GM18526 (cell line): ENCODE data around the gene ROPN1L.

Source experiments
- POLR2A ChIP-seq: IDR thresholded peaks from 3 replicates; pipeline ENCODE4 v1.6.1; 2011; ENCODE audit not compliant: insufficient read length; ENCODE audit errors: extremely low read depth

Gene ROPN1L

GRCh38 chr5:10493884-10494283 lies 52.2 kb downstream of the ROPN1L start:
- TF ChIP-seq POLR2A, result no peak

GRCh38 chr5:10497554-10497953 lies 55.9 kb downstream of the ROPN1L start:
- TF ChIP-seq POLR2A, result no peak

- TF ChIP-seq POLR2A, result no peak
These were observed 56.7 kb downstream of the ROPN1L start for GRCh38 chr5:10498350-10498749.

GRCh38 chr5:10499066-10499465 lies 57.4 kb downstream of the ROPN1L start:
- TF ChIP-seq POLR2A, result no peak

DNA sequence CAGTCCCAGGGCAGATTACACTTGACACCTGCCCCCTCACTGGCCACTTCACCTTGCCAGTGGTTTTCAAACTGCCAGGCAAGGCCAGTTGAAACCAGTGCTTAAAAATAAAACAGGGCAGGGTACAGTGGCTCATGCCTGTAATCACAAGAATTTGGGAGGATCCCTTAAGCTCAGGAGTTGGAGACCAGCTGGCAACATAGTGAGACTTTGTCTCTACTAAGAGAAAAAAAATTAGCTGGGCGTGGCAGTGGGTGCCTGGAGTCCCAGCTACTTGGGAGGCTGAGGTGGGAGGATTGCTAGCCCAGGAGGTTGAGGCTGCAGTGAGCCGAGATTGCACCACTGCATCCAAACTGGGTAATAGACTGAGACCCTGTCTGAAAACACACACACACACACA lies 58.1 kb downstream of the ROPN1L start:
- no peak for TF ChIP-seq POLR2A

- no peak for TF ChIP-seq POLR2A
These were observed 59.0 kb downstream of the ROPN1L start for GRCh38 chr5:10500669-10501068.

GRCh38 chr5:10501554-10502075 lies 59.9 kb downstream of the ROPN1L start:
- no peak for TF ChIP-seq POLR2A

DNA sequence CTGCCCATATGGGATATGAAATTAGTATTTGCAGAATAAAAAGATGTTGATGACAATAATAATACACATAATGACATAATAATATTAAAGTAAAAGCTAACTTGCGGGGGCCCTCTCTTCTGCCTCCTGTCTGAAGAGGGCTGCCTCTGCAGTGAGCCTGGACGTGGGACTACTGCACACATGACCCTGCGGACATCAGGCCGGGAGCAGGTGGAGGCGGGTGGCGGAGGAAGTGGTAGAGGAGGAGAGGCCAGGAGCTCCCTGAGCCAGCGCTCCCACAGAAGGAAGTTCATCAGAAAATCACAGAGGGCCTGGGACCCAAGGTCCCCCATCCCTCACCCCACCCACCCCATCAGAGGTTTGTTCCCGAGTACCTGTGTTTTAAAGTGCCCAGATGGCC lies 60.5 kb downstream of the ROPN1L start:
- no peak for TF ChIP-seq POLR2A

GRCh38 chr5:10502578-10502977 lies 60.9 kb downstream of the ROPN1L start:
- no peak for TF ChIP-seq POLR2A

- no peak for TF ChIP-seq POLR2A
These were observed 61.6 kb downstream of the ROPN1L start for GRCh38 chr5:10503321-10503720.

DNA sequence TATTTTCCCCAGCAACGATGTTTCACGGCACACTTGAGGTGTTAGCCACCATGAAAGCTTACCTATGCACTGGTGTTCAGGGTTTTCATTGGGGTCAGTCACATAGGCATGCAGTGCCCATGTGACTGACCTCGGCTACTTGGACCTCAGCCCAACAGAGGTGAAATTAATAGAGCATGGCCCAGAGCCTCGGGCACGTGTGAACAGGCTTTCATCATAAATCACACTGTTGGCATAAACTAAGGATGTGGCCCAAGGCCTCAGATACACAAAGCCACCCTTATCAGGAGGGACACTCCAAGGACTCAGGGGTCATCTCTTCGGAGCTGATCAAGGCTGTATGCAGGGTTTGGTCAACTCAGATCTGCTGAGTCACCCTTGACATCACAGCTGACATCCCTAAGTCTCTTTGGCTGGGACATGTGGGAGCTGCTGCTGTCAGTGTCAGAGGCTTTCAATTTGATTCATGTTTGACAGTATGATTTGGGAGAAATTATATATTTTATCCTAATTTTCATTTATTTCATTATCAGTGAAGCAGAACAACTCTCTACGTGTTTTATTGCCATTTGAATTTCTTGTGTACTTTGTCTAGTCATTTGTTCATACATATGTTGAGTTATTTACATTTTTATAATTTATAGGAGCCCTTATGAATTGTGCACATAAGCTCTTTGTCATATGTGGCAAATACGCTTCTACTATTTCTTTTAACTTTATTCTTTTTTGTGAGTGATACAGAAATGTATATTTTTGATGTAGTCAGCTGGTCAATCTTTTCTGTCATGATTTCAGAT lies 62.5 kb downstream of the ROPN1L start:
- no peak for TF ChIP-seq POLR2A

- TF ChIP-seq POLR2A, result no peak
These were observed 63.9 kb downstream of the ROPN1L start for GRCh38 chr5:10505517-10506095.

DNA sequence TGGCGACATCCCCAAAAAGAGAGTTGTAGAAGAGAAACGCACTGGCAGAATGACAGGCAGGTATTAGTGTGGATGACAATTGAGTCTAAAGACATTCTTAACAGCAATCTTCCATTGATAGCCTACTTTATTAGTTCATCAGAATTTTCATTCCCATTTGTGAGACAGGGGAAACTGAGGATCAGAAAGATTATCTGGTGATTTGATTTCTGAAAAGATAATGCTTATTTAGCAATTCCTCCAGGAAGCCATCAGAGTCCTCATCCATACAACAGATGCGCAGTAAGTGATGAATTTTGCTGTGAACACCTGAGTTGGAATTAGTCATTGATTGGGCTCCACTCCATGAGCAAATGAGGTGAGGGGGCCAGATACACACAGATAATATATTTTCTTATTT lies 64.9 kb downstream of the ROPN1L start:
- no peak for TF ChIP-seq POLR2A

DNA sequence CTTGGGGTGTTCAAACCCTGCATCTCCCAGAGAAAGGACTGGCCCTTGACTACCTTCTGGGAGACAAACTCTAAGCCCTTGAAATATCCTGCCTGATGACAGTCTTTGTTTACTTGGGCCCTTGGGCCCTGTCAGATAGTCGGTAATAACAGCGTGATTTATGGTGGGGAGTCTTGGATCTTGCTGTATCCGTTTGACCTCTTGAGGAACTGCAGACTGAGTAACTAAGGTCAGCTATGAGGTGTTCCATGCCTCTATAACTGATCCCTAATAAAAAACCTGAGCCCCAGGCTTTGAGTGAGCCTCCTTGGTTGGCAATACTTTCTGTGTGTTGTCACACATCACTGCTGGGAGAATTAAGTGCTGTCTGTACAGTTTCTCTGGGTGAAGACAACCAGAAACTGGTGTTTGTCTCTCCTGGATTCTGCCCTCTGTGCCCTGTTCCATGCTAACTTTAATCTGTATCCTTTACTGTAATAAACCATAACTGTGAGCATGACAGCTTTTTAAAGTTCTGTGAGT lies 66.0 kb downstream of the ROPN1L start:
- no peak for TF ChIP-seq POLR2A

DNA sequence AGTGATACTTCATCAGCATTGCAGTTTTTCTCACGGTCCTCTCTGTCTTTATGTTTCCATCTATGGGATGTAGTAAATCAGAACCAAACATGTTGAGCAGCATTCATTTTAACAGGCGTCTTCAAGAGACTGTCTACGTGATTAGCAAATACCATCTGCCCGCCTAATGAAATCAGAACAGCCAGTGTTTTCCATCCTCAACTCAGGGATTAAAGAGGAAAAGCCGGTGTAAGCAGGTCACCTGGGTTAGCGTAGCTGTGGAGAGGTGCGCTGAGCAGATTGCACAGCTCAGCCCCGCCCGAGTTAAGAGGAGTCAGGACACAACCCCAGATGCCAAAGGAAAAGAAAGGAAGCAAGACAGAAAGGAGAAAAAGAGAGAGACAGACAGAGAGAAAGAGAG lies 67.9 kb downstream of the ROPN1L start:
- no peak for TF ChIP-seq POLR2A

- TF ChIP-seq POLR2A, result no peak
These were observed 70.3 kb downstream of the ROPN1L start for GRCh38 chr5:10511741-10512640.
